ENCODE measurements around the gene SLC25A21.
"Not testable (repeated sequence)": the region's sequence is repeated elsewhere in the genome, so short reads cannot be mapped to it uniquely, and the experiment has no call there.

SLC25A21 gene
- 0 to 0.07 reads per million in 2 donors for total RNA-seq

DNA sequence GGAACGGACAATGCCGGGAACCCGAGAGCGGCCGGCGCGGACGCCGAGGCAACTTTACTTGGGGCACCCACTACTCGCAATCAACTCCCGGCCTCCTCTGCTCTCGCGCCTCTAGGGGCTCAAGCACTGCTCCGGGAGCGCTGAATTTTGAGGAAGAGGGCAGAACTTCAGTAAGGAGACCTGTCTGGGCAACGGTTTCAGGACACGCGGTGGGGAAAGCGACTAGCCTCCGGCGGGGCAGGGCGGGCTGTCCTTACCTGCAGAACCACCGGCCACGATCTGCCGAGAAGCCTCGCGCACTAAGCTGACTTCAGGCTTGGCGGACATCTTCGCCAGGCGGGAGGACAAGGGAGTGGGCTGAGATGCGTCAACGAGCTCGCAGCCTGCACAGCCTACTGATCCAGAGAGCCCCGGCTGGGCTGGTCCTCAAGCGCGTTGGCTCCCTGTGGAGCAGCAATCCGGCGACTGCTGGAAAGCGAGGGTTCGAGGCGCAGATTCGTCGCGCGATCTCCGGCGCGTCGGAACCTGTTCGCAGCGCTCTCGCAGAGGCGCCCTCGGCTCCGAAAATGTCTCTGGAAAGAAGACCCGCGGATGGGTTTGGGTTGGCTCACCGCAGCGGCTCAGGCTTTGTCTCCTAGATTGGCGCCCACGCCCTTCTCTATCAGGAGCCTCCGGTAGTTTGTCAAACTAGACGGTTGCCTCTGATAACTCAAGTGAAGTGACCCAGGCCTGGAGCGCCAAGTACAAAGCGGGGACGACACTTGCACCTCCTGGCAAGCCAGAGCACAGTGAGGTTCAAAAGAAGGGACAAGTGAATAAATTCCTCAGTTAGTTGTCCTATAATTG, at the start of gene SLC25A21:
TSS of gene SLC25A21 (minus strand) at position 583 of the 846 bp plus-strand sequence.
- DNase-seq: no peak

DNA sequence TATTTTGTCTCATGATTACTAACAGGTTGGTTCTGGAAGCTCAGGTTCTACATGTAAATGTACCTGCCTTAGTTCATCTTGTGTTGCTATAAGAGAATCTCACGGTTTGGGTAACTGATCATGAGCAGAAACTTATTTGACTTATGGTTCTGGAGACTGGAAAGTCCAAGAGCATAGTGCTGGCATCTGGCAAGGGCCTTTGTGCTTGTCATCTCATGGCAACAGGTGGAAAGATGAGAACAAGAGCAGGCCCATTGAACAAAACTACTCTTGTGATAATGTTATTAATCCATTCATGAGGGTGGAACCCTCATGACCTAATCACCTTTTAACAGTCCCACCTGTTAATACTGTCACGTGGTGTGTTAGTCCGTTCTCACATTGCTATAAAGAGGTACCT, 48.7 kb upstream of the SLC25A21 start:
- DNase-seq: no peak

DNA sequence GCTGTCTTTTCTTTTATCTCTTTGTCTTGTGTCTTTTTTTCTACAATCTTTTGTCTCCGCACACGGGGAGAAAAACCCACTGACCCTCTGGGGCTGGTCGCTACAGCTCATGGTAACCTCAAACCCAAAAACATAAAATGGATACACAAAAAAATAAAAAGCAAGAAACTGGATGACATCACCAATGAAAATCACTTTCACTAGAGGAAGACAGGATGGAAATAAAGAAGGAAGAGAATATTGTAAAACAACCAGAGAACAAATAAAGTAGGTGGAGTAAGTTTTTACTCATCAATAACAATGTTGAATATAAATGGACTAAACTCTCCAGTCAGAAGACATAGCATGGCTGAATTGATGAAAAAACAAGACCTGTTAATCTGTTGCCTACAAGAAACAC, 42.9 kb upstream of the SLC25A21 start:
- DNase-seq: no peak

DNA sequence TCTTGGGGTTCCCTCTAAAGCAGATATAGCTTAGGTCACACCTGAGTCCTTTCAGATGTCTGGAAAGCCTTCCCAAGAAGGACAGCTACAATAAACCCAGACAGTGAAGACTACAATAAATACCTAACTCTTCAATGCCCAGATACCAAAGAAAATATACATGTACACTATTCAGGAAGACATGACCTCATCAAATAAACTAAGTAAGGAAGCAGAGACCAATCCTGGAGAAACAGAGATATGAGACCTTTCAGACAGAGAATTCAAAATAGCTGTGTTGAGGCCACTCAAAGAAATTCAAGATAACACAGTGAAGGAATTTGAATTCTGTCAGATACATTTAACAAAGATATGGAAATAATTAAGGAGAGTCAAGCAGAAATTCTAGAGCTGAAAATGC, 40.6 kb upstream of the SLC25A21 start:
- DNase-seq: no peak

DNA sequence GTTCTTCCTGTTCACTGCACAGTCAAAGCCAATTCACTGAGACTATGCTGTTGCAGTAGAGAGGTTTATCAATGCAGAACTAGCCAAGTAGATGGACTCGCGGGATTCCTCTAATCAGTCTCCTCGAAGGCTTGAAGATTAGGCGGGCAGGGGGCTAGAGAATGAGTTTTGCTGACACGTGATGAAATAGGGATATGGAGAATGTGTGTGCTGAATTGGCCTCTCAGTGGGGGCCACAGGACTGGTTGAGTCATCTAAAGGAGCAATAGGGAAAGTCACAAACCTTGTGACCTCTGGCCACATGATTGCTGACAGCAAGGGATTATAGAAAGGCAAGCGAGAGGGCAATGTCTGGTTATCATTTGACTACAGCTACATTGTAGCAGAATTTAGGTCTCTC, 38.0 kb upstream of the SLC25A21 start:
- DNase-seq: no peak

DNA sequence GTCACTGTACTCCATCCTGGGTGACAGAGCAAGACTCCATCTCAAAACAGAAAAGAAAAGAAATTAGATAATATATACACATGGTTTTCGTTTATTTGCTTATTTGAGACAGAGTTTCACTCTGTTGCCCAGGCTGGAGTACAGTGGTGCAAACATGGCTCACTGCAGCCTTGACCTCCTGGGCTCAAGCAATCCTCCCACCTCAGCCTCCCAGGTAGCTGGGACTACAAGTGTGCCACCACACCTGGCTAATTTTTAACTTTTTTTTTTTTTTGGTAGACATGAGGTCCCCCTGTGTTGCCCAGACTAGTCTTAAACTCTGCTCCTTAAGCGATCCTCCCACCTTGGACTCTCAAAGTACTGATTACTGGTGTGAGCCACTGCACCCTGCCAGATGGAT, 37.2 kb upstream of the SLC25A21 start:
- DNase-seq: not testable (repeated sequence)

DNA sequence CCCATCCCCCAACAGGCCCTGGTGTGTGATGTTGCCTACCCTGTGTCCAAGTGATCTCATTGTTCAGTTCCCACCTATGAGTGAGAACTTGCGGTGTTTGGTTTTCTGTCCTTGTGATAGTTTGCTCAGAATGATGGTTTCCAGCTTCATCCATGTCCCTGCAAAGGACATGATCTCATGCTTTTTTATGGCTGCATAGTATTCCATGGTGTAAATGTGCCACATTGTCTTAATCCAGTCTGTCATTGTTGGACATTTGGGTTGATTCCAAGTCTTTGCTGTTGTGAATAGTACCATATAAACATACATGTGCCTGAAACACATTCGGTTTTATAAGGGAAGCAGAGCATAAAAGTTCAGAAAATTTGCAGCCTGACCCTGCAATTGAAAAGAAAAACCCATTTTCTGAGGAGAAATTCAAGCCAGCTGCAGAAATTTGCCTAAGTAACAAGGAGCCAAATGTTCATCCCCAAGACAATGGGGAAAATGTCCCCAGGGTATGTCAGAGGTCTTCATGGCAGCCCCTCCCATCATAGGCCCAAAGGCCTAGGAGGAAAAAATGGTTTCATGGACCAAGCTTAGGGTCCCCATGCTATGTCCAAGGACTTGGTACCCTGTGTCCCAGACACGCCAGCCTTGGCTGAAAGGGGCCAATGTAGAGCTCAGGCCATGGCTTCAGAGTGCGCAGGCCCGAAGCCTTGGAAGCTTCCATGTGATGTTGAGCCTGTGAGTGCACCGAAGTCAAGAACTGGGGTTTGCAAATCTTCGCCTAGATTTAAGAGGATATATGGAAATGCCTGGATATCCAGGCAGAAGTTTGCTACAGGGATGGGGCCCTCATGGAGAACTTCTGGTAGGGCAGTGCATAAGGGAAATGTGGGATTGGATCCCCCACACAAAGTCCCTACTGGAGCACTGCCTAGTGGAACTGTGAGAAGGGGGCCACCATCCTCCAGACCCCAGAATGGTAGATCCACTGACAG, 33.5 kb upstream of the SLC25A21 start:
- not testable (repeated sequence) for DNase-seq

DNA sequence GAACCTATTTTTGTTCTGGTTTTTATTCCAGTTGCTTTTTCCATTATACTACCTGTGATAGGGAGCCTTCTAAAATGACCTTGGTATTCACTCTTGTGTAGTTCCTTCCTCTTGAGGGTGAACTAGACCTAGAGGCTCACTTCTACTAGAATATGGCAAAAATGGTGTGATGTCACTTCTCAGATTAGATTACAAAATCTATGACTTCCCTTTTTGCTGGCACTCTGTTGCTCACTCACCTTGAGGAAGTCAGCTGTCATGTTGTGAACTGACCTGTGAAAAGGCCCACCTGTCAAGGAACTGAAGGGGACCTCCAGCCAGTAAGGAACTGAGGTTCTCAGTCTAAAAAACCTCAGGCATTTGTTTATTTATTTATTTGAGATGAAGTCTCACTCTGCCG, 31.0 kb upstream of the SLC25A21 start:
- no peak for DNase-seq

DNA sequence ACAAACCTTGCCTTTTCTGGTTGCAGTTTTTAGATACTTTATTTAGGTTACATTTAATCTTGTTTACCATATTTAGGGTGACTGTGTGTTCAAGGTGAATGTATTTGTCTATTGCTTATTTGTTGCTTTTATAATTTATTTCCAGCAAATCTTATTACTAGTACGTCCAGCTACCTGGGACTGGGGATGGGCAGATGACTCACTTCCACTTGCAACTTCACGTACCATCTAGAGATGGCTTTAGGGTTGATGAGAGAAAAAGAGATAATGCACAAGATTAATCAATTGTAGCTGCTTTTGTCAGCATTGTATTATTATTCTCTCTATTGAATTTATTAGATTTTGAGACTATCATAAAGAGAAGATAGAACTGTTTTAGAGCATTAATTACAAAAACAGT, 30.4 kb upstream of the SLC25A21 start:
- DNase-seq: no peak

DNA sequence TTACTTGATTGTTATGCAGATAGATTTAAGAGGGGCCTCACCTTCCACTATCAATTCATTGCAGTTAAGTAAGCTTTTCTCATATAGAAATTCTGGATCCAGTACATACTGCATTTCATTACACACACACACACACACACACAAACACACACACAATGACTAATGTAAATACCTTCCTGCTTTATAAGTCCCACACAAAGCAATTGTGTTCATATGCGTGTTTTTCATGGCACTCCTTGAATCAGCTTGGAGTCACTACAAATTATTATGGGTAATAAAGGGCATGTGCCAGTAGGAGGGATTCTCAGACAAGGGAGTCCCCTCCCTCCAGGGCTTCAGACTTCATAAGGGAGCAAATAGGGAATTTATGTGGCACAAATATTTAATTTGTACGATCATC, 29.9 kb upstream of the SLC25A21 start:
- no peak for DNase-seq

DNA sequence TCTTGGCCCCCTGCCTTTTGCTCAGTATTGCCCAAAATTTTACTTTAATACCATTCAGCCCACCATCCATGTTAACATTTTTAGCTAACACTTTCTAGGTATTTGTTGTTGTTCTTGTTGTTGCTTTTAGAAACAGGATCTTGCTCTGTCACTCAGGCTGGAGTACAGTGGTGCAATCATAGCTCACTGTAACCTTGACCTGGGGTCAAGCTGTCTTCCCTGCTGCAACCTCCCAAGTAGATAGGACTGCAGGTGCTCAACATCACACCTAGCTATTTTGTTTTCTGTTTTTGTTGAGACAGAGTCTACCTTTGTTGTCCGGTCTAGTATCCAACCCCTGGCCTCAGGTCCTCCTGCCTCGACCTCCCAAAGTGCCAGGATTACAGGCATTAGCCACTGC, 29.3 kb upstream of the SLC25A21 start:
- no peak for DNase-seq

DNA sequence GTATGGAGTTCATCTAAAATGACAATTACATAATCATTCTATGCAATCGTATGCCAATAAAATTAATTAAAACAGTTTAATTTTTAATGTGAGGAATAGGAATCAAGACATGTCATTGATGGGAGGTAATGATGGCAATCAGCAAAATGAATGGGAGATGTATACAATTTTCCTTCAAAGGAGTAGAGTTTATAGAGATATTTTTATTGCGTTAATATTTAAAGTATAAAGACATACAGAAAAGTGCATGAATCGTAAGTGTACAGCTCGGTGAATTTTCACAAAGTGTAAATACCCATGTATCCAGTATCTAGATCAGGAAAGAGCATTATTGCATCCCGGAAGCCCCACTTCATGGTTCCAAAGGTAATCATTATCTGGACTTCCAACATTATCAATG, 26.5 kb upstream of the SLC25A21 start:
- DNase-seq: no peak

DNA sequence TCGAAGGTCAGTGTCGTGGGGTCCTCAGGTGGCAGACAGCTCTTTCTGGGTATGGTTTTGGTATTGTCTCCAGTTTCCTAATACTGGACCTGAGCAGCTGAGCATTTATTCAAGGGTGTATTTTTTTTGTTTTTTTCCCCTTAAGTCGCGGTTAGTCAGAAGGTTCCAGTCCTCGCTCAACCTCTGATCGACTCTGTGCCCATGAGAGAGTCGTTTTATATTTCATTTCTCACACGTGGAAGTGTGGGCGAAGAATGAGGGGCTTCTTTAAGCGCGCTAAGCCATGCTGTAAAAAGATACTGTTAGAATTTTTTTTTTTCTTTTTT, 25.8 kb upstream of the SLC25A21 start:
- no peak for DNase-seq

DNA sequence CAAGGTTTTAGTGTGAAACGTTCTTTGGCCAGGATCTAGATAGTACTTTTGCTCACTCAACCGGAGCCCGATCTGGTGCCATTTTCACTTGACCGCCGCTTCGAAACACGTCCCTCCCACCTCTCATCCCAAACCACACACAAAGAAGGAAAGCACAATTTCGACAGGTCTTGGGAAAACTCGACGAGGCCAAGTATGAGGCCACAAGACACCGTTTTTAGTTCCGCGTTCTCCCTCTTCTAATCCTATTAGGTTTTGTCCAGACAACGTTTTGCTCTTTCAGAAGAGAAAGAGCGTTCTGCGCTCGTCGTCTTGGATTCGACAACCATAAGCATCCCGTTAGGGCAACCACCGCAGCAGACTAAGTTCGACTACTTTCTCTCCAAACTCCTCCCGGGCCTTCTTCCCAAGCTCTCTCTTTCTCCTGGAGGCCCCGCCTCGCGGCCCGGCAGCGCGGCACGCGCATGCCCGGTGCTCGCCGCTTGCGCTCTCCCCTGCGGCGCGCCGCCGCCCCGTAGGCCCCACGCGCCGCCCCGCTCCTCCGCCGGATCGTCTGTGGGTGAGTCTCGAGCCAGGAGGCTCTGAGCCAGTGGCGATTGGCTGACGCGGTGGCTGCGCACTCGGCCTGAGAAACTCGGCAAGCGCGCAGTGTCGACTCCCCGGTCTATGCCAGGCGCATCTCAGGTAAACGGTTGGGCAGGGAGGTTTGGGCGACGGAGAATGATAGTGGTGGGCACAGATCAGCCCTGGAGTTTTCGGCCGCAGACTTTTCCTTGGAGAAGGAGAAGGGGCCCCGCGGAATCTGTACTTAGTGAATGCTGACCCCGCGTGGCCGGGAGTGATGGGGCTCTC, 25.2 kb upstream of the SLC25A21 start, which contains the start of gene MIPOL1:
TSS of gene MIPOL1 (plus strand) at position 517 of the 852 bp plus-strand sequence. CDS start 49,952 bp downstream, outside the sequence.
- DNase-seq: no peak

DNA sequence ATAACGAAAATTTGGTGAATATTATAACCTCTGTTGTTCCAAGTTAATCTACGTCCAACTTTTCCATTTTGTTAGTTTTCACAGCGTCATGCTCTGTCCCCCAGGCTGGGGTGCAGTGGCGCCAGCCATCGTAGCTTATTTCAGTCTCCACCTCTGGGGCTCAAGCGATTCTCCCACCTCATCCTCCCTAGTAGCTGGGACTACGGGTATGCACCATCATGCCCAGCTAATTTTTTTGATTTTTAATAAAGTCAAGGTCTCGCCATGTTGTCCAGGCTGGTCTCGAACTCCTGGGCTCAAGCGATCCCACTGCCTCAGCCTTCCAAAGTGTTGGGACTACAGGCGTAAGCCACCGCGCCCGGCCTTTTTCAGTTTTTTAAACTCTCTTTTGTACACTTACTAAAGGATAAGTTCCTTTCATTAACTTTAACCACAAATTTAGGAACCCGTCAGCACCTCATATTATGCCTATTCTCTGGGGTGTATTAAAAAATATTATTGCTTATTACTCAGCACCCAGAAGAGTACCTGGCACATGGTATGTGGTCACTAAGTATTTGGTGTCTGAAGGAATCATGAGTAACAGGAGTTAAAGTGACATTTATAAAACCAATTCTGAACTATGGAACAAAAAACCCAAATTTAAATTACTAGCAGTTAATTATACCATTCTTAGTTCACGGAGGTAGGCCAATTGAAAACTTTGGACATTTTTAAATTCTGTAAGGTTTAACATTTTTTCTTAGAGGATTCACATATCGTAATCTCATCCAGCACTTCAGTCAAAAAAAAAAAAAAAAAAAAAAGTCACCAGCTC, 24.4 kb upstream of the SLC25A21 start:
- no peak for DNase-seq

DNA sequence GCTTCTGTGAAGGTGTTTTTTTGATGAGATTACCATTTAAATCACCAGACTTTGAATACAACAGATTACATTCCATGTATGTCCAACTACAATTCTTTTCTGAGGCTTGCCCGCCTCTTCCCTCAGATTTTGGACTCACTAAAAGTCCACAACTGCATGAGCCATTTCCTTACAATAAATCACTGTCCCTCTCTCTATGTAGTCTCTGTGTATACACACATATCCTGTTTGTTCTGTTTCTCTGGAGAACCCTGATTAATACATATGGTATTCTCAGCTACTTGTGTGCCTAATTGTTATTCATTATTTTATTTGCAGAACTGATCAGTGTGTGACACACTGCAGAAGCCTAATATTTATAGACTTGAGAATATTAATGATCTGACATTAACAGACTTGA, 22.9 kb upstream of the SLC25A21 start:
- DNase-seq: no peak

DNA sequence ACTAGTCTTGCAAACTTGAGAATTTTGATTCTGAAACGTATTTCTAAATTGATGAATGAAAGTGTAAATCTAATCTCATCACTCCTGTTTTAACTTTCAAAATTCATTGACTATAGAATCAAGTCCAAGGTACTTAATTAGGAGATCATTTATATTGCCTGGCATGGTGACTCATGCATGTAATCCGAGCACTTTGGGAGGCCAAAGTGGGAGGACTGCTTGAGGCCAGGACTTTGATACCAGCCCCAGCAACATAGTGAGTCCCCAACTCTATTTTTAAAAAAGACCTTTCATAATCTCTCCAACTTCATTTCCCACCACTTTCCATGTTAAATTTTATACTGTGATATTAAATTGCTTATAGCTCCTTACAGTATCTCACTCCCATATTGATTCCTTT, 22.3 kb upstream of the SLC25A21 start:
- no peak for DNase-seq

DNA sequence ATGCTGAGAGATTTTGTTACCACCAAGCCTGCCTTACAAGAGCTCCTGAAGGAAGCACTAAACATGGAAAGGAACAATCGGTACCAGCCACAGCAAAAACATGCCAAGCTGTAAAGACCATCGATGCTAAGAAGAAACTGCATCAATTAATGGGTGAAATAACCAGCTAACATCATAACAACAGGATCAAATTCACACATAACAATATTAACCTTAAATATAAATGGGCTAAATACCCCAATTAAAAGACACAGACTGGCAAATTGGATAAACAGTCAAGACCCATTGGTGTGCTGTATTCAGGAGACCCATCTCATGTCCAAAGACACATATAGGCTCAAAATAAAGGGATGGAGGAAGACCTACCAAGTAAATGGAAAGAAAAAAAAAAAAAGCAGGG, 17.3 kb upstream of the SLC25A21 start:
- DNase-seq: not testable (repeated sequence)

DNA sequence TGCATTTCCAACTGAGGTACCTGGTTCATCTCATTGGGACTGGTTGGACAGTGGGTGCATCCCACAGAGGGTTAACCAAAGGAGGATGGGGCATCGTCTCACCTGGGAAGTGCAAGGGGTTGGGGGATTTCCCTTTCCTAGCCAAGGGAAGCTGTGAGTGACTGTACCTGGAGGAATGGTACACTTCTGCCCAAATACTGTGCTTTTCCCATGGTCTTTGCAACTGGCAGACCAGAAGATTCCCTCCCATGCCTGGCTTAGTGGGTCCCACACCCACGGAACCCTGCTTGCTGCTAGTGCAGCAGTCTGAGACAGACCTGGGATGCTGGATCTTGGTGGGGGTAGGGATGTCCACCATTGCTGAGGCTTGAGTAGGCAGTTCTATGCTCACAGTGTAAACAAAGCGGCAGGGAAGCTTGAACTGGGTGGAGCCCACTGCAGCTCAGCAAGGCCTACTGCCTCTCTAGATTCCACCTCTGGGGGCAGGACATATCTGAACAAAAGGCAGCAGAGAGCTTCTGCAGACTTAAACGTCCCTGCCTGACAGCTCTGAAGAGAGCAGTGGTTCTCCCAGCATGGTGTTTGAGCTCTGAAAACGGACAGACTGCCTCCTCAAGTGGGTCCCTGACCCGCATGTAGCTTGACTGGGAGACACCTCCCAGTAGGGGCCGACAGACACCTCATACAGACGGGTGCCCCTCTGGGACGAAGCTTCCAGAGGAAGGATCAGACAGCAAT, 15.6 kb upstream of the SLC25A21 start:
- DNase-seq: not testable (repeated sequence)

DNA sequence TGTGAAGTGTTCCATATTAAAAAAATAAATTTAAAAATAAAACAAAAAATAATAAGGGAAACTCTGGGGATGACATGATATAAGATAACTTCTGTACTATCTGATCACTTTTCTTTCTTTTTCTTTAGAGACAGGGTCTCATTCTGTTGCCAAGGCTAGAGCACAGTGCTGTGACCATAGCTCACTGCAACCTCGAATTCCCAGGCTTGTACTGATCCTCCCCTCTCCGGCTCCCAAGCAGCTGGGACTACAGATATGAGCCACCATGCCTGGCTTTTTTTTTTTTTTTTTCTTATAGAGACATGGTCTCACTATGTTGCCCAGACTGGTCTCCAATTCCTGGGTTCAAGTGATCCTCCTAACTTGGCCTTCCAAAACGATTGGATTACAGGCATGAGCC, 14.9 kb upstream of the SLC25A21 start:
- no peak for DNase-seq

DNA sequence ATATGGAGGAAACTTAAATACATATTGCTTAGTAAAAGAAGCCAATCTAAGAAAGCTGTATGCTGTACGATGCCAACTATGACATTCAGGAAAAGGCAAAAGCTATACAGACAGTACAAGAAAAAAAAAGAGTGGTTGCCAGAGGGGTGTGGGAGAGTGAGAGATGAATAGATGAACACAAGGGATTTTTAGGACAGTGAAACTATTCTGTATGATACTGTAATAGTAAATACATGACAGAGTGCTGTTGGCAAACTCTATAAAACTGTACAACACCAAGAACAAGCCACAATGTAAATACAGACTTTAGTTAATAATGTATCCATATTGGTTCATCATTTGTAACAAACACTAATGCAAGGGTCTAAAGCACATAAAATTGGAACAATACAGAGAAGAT, 14.5 kb upstream of the SLC25A21 start:
- no peak for DNase-seq
